ENCODE data around the gene IFT43. TPM values are rescaled to one million over a fixed set of nuclear protein-coding genes. Genes with fewer than 3 reads are reported as not detected.

The IFT43 gene
- total and polyA plus RNA-seq, 10 of the 15 experiments (the other 5 are each of a cell fraction or from before 2014, with no cell fraction given): 8.2 to 24.8 (median 14.0) TPM

DNA sequence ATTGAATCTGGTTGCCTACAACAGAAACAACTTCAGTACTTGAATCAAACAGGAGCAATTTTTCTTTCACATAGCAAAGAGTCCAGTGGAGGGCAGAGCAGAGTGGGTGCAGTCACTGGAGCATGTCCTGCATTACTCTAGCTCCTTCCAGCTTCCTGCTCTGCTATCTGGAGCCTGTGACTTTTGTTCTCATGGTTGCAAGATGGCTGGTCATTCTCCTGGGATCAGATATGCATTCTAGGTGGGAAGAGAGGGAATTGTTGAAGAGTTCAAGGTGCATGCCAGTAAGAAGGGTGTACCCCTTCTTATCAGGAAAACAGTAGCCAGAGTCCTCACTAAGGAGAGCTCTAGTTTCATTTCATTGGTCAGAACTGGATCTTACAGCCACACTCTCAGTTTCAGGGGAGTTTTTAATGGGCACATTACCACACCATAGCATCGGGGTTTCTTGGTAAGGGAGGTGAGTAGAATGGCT, 8.0 kb downstream of the IFT43 start (continued):
- TF ChIP-seq BACH1 (IDR thresholded peaks at IDR 0.05; ENCODE audit: borderline replicate concordance) (no peak), RFX5 (IDR thresholded peaks at IDR 0.05; ENCODE audit: low read depth, low read length) (no peak), ZNF384 (IDR thresholded peaks at IDR 0.05; ENCODE audit: borderline replicate concordance, low read depth, low read length) (no peak), GABPA (IDR thresholded peaks at IDR 0.05; ENCODE audit: low read depth) (no peak), KDM1A (IDR thresholded peaks at IDR 0.05; ENCODE audit: borderline replicate concordance) (no peak), ESRRA (IDR thresholded peaks at IDR 0.05; ENCODE audit: low read length) (no peak), HCFC1 (IDR thresholded peaks at IDR 0.05; ENCODE audit: low read length) (no peak), RBBP5 (conservative IDR thresholded peaks at IDR 0.05) (no peak), NFXL1 (IDR thresholded peaks at IDR 0.05; ENCODE audit: borderline replicate concordance) (no peak), HDGF (IDR thresholded peaks at IDR 0.05) (no peak), MXI1 (IDR thresholded peaks at IDR 0.05; ENCODE audit: low read depth, low read length) (no peak), CTCF (IDR thresholded peaks at IDR 0.05 in 2 of 3, conservative IDR thresholded peaks at IDR 0.05 in 1 of 3; ENCODE audit: control insufficient read depth in 2 of 3, extremely low read depth in 1 of 3, insufficient read depth in 1 of 3, low read depth in 3 of 3, low read length in 3 of 3) (peak in 2 of 3 experiments; percentile 4 to 8; a peak in 1 of 6 replicates), POU2F2 (IDR thresholded peaks at IDR 0.05; ENCODE audit: borderline replicate concordance, low read depth, low read length) (no peak), FOXM1 (IDR thresholded peaks at IDR 0.05; ENCODE audit: low read depth, low read length) (0 out of 2 replicates have a peak, but pooled peaks have one; percentile 15), BMI1 (IDR thresholded peaks at IDR 0.05; ENCODE audit: borderline replicate concordance) (no peak), CHD2 (IDR thresholded peaks at IDR 0.05; ENCODE audit: borderline replicate concordance, low read depth, low read length) (no peak), IKZF1 (conservative IDR thresholded peaks at IDR 0.05) (peak; percentile 62), MTA3 (IDR thresholded peaks at IDR 0.05; ENCODE audit: borderline replicate concordance, low read length) (no peak), POLR2AphosphoS2 (IDR thresholded peaks at IDR 0.05; ENCODE audit: low read depth, low read length) (no peak), ZBTB11 (CRISPR knock-in tag; IDR thresholded peaks at IDR 0.05) (no peak), ZNF274 (IDR thresholded peaks at IDR 0.05; ENCODE audit: insufficient read depth, insufficient read length) (no peak), NR2C1 (IDR thresholded peaks at IDR 0.05) (no peak), JUNB (IDR thresholded peaks at IDR 0.05) (peak; percentile 25; the same call in 1 of the 2 replicates), BCL11A (IDR thresholded peaks at IDR 0.05; ENCODE audit: low read depth, low read length) (peak; percentile 18; the same call in 1 of the 2 replicates)
- TF ChIP-seq, protein P1, sequence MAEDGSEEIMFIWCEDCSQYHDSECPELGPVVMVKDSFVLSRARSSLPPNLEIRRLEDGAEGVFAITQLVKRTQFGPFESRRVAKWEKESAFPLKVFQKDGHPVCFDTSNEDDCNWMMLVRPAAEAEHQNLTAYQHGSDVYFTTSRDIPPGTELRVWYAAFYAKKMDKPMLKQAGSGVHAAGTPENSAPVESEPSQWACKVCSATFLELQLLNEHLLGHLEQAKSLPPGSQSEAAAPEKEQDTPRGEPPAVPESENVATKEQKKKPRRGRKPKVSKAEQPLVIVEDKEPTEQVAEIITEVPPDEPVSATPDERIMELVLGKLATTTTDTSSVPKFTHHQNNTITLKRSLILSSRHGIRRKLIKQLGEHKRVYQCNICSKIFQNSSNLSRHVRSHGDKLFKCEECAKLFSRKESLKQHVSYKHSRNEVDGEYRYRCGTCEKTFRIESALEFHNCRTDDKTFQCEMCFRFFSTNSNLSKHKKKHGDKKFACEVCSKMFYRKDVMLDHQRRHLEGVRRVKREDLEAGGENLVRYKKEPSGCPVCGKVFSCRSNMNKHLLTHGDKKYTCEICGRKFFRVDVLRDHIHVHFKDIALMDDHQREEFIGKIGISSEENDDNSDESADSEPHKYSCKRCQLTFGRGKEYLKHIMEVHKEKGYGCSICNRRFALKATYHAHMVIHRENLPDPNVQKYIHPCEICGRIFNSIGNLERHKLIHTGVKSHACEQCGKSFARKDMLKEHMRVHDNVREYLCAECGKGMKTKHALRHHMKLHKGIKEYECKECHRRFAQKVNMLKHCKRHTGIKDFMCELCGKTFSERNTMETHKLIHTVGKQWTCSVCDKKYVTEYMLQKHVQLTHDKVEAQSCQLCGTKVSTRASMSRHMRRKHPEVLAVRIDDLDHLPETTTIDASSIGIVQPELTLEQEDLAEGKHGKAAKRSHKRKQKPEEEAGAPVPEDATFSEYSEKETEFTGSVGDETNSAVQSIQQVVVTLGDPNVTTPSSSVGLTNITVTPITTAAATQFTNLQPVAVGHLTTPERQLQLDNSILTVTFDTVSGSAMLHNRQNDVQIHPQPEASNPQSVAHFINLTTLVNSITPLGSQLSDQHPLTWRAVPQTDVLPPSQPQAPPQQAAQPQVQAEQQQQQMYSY (CRISPR knock-in tag; IDR thresholded peaks at IDR 0.05): no peak
